Vagina (tissue), 2 donors: Measurements from ENCODE around the gene ARL2BP. TPM values are rescaled to one million over a fixed set of nuclear protein-coding genes. Genes with fewer than 3 reads are reported as not detected.
A peak's percentile ranks its signal among the peaks of the same experiment; 100 is the strongest.

Experiments used
- DNase-seq, 2 donors: peaks; one replicate each; pipeline ENCODE4 v3.0.0-alpha.2; 2017; ENCODE audit errors: extremely low spot score in 2 of 2
- H3K27ac ChIP-seq: fragments of 200-600 bp; sonication (generic); one replicate; pipeline ENCODE4 v1.5.1; 2019
- H3K27me3 ChIP-seq: fragments of 200-600 bp; sonication (generic); one replicate; pipeline ENCODE4 v1.5.1; 2019
- H3K36me3 ChIP-seq, 2 donors: fragments of 200-600 bp; sonication (generic); one replicate each; pipeline ENCODE4 v1.5.1; 2017 to 2019
- H3K4me1 ChIP-seq: fragments of 200-600 bp; sonication (generic); one replicate; pipeline ENCODE4 v1.5.1; 2019
- H3K4me3 ChIP-seq, 2 donors: fragments of 200-600 bp; sonication (generic); 1 replicate in 1 of 2; 2 replicates in 1 of 2; pipeline ENCODE4 v1.5.1; 2016 to 2019
- H3K9me3 ChIP-seq: fragments of 200-600 bp; sonication (generic); one replicate; pipeline ENCODE4 v1.5.1; 2019
- POLR2A ChIP-seq, 2 donors: fragments of 450-650 bp; IDR thresholded peaks; one replicate each; pipeline ENCODE4 v1.6.1; 2017; ENCODE audit warnings: antibody characterized with exemption in 2 of 2, mild to moderate bottlenecking in 2 of 2, moderate library complexity in 2 of 2
- POLR2AphosphoS5 ChIP-seq, 2 donors: sonication (generic); formaldehyde crosslinking; IDR thresholded peaks; one replicate each; pipeline ENCODE4 v1.9.0; 2017; ENCODE audit warnings: antibody characterized with exemption in 2 of 2, mild to moderate bottlenecking in 2 of 2, low read depth in 1 of 2; ENCODE audit not compliant: insufficient read depth in 1 of 2
- intact Hi-C: fragments of 100-400 bp; cut with DNase I; formaldehyde crosslinking; loops from one replicate; pipeline ENCODE4 v1.15.1; 2023
- total RNA-seq: library from RNA; depleted of rRNA; stranded (reverse); fragments of >200 nt; gene quantifications from one replicate; pipeline ENCODE4 v1.2.3, GENCODE V29; 2016
- TF ChIP-seq, protein P1 (sequence below), 3 experiments: fragments of 450-650 bp in 2 of 3; fragments of 200-600 bp in 1 of 3; sonication (generic) in 1 of 3; IDR thresholded peaks; one replicate each; pipeline ENCODE4 v1.5.1; 2017 to 2019; ENCODE audit warnings: antibody characterized with exemption in 3 of 3, mild to moderate bottlenecking in 2 of 3, moderate library complexity in 2 of 3

The ARL2BP gene
- total RNA-seq, 1 donor from 2014 or later, result 44.7 TPM

DNA sequence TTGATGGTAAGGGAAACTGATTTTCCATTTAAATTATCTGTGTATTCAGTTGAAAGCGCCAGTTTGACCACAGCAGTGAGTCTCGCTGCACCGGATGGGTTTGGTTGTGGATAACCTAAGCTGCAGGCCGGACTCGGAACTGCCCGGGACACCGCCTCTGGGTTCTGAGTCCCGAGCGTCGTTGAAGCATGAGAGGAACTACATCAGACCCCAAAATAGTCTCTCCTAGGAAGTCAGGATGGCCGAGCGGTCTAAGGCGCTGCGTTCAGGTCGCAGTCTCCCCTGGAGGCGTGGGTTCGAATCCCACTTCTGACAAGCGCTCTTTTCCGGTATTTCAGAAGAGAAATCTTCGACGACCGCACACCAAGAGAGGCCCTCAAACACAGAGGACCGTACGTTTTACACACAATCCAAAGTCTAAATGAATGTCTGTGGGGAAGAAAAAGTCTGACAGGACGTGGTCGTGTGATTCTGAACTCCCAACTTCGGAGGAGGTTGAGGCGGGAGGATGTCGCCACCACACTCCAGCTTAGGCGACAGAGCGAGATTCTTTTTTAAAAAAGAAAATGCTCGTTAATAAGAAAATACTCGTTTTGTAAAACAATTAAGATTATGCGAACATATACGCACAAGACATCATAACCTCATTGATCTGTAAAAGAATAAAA, 54.8 kb downstream of the ARL2BP start:
- TF ChIP-seq POLR2A (IDR thresholded peaks at IDR 0.05) (no peak), POLR2AphosphoS5 (IDR thresholded peaks at IDR 0.05; ENCODE audit: insufficient read depth in 1 of 2, low read depth in 1 of 2) (peak; percentile 53 to 60)
- TF ChIP-seq, protein P1, sequence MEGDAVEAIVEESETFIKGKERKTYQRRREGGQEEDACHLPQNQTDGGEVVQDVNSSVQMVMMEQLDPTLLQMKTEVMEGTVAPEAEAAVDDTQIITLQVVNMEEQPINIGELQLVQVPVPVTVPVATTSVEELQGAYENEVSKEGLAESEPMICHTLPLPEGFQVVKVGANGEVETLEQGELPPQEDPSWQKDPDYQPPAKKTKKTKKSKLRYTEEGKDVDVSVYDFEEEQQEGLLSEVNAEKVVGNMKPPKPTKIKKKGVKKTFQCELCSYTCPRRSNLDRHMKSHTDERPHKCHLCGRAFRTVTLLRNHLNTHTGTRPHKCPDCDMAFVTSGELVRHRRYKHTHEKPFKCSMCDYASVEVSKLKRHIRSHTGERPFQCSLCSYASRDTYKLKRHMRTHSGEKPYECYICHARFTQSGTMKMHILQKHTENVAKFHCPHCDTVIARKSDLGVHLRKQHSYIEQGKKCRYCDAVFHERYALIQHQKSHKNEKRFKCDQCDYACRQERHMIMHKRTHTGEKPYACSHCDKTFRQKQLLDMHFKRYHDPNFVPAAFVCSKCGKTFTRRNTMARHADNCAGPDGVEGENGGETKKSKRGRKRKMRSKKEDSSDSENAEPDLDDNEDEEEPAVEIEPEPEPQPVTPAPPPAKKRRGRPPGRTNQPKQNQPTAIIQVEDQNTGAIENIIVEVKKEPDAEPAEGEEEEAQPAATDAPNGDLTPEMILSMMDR (IDR thresholded peaks at IDR 0.05), result peak in 2 of 3 experiments; percentile 15 to 66
- Histone ChIP-seq H3K4me3 (peak overlapping the region; percentile 46 to 56), H3K9me3 (no peaks in the 10 kb centered on the region), H3K27ac (peak overlapping the region; percentile 98), H3K27me3 (no peaks in the 10 kb centered on the region), H3K4me1 (peaks cover 16% of the 10 kb centered on the region), H3K36me3 (no peaks in the 10 kb centered on the region)
- DNase-seq, result peak in 1 of 2 donors; percentile 97
- intact Hi-C loops, result loop anchor here (2.0 to 10.0 kb wide), 3 partner anchors 72 to 235 kb away; partner anchors contain the start of genes CCDC102A and CX3CL1

DNA sequence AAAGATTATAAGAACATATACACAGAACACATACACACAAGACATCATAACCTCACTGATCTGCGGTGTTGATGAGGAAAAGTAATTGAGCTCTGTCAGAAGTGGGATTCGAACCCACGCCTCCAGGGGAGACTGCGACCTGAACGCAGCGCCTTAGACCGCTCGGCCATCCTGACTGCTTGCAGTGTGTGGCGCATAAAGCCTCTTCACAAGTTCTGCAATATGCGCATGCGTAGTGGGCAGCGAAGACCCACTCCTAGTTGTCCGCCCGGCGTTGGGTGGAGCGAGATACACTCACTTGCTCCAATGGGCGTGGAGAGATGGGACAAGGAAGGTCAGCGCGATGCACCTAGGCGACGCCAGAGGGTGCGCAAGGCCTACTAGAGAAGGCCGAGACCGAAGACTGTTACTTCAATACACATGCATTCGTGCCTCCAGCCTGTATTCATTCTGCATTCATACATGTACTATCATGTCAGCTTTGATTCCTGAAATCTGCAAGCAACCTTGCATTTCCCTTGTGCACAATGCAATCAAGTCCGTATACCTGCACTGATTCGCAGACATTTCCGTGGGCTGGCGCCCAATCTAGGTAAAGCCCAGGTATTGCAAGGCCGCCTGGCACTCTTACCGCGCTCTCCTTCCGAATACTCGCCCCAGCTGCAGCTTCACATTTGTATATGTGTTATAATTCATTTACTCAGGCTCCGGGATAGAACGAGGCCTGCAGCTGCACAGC, 55.5 kb downstream of the ARL2BP start:
- Histone ChIP-seq H3K27me3 (no peaks in the 10 kb centered on the region), H3K4me3 (peak overlapping the region; percentile 46 to 56), H3K27ac (peak overlapping the region; percentile 98), H3K9me3 (no peaks in the 10 kb centered on the region), H3K36me3 (no peaks in the 10 kb centered on the region), H3K4me1 (peaks cover 16% of the 10 kb centered on the region)
- intact Hi-C loops, result loop anchor here (2.0 to 10.0 kb wide), 3 partner anchors 72 to 234 kb away; partner anchors contain the start of genes CCDC102A and CX3CL1
- peak; percentile 99 to 100 for DNase-seq
- TF ChIP-seq POLR2A (IDR thresholded peaks at IDR 0.05) (no peak), POLR2AphosphoS5 (IDR thresholded peaks at IDR 0.05; ENCODE audit: insufficient read depth in 1 of 2, low read depth in 1 of 2) (peak; percentile 76 to 99)
- TF ChIP-seq, protein P1 (IDR thresholded peaks at IDR 0.05), result peak; percentile 91 to 99 (median 97)

DNA sequence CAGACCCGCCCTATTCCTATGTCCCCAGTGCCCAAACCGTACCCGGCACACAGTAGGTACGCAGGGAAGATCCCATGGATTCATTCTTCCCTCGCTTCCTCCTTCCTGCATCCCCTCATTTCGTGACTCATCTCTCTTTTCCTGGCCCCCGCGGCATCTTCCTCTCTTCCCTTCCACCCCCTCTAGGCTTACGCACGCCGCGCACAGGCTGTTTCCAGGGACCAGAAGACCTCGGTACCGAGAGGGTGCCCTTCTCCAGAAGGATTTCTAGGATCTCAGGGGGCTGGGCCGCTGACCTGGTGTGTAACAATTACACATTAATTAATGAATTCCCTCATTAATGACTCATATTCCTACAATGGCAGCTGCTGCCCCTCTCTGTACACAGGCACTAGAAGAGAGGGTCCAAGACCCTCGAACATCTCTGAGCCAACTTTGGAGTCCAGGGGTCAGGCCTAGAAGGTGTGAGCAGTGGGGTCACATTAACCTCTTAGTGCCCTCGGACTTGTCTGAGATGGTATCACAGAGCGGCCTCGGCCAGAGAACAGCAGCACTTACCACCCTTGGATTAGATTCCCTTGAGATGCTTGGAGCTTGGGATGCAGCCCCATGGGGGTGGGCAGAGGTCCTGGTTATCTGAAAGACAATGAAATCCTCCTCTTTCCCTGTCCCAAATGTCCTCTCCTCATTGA, 56.2 kb downstream of the ARL2BP start:
- no peaks in the 10 kb centered on the region for H3K9me3 ChIP-seq
- H3K27ac ChIP-seq, result peak overlapping the region; percentile 23
- H3K4me1 ChIP-seq, result peaks cover 16% of the 10 kb centered on the region
- intact Hi-C loops, result loop anchor here (2.0 to 10.0 kb wide), 3 partner anchors 71 to 234 kb away; partner anchors contain the start of genes CCDC102A and CX3CL1
- no peak for DNase-seq
- H3K27me3 ChIP-seq, result no peaks in the 10 kb centered on the region
- H3K36me3 ChIP-seq, result no peaks in the 10 kb centered on the region
- H3K4me3 ChIP-seq, result peak overlapping the region; percentile 30 to 56
- TF ChIP-seq POLR2AphosphoS5 (IDR thresholded peaks at IDR 0.05; ENCODE audit: insufficient read depth in 1 of 2, low read depth in 1 of 2), result no peak
- TF ChIP-seq, protein P1 (IDR thresholded peaks at IDR 0.05), result no peak
- TF ChIP-seq POLR2A (IDR thresholded peaks at IDR 0.05), result no peak

Other genes with a start within 250 kb of the ARL2BP start
- 40.3 TPM for gene CPNE2, start 152.7 kb upstream of the ARL2BP start, total RNA-seq
- 70.5 TPM for gene PSME3IP1, start 59.2 kb upstream of the ARL2BP start, total RNA-seq
- 37.6 TPM for gene RSPRY1, start 58.9 kb upstream of the ARL2BP start, total RNA-seq
- gene PLLP, start 39.4 kb downstream of the ARL2BP start, total RNA-seq, result 44.0 TPM
- gene CCL22, start 113.5 kb downstream of the ARL2BP start, total RNA-seq, result 0.49 TPM
- gene CX3CL1, start 127.2 kb downstream of the ARL2BP start, total RNA-seq, result 24.8 TPM
- gene CCL17, start 159.5 kb downstream of the ARL2BP start, total RNA-seq, result not detected
- gene CIAPIN1, start 202.1 kb downstream of the ARL2BP start, total RNA-seq, result 28.0 TPM
- 37.6 TPM for gene COQ9, start 202.2 kb downstream of the ARL2BP start, total RNA-seq
- 127 TPM for gene POLR2C, start 217.4 kb downstream of the ARL2BP start, total RNA-seq
- gene DOK4, start 241.2 kb downstream of the ARL2BP start, total RNA-seq, result 19.4 TPM